HUES48 (cell line): ENCODE measurements around the gene STAT6.
"Not testable (repeated sequence)": the region's sequence is repeated elsewhere in the genome, so short reads cannot be mapped to it uniquely, and the experiment has no call there.

Experiments used
- H3K27ac ChIP-seq: one replicate; pipeline ENCODE4 v1.7.0; 2013; ENCODE audit warnings: low read depth, low read length, inconsistent platforms
- H3K27me3 ChIP-seq: 2 replicates; pipeline ENCODE4 v1.6.1; 2013; ENCODE audit warnings: mild to moderate bottlenecking, low read length; ENCODE audit not compliant: control insufficient read depth, insufficient read depth
- H3K36me3 ChIP-seq: 2 replicates; pipeline ENCODE4 v1.6.1; 2013; ENCODE audit warnings: low read length; ENCODE audit not compliant: control insufficient read depth, insufficient read depth
- H3K4me1 ChIP-seq: 2 replicates; pipeline ENCODE4 v1.6.1; 2013; ENCODE audit warnings: mild to moderate bottlenecking, low read length; ENCODE audit not compliant: control insufficient read depth, insufficient read depth
- H3K4me3 ChIP-seq: 2 replicates; pipeline ENCODE4 v1.5.1; 2013; ENCODE audit warnings: mild to moderate bottlenecking, low read depth, low read length
- H3K9ac ChIP-seq: 2 replicates; pipeline ENCODE4 v1.6.1; 2013; ENCODE audit warnings: mild to moderate bottlenecking, low read depth, low read length, moderate library complexity
- H3K9me3 ChIP-seq: 2 replicates; pipeline ENCODE4 v1.6.1; 2013; ENCODE audit warnings: low read length; ENCODE audit not compliant: control insufficient read depth, insufficient read depth

The STAT6 gene

GRCh38 chr12:57123813-57124212 lies 12.7 kb upstream of the STAT6 start:
- H3K9me3 ChIP-seq = no peaks in the 10 kb centered on the region
- no peak overlapping the region for H3K4me3 ChIP-seq
- H3K36me3 ChIP-seq = no peaks in the 10 kb centered on the region
- H3K27me3 ChIP-seq = no peaks in the 10 kb centered on the region
- no peak overlapping the region for H3K27ac ChIP-seq
- peaks cover 9% of the 10 kb centered on the region for H3K4me1 ChIP-seq
- no peak overlapping the region for H3K9ac ChIP-seq

GRCh38 chr12:57120718-57121117 lies 9.6 kb upstream of the STAT6 start:
- H3K4me3 ChIP-seq, H3K36me3 ChIP-seq, H3K9ac ChIP-seq: not testable (repeated sequence)

GRCh38 chr12:57119294-57120085 lies 8.3 kb upstream of the STAT6 start:
- no peak overlapping the region for H3K9ac ChIP-seq
- no peaks in the 10 kb centered on the region for H3K9me3 ChIP-seq
- H3K4me3 ChIP-seq = no peak overlapping the region
- H3K4me1 ChIP-seq = peaks cover 1% of the 10 kb centered on the region; the same call in 1 of the 2 replicates
- no peak overlapping the region for H3K27ac ChIP-seq
- H3K27me3 ChIP-seq = no peaks in the 10 kb centered on the region; the same call in 1 of the 2 replicates
- no peaks in the 10 kb centered on the region for H3K36me3 ChIP-seq

More at GRCh38 chr12:57120718-57121117, 9.6 kb upstream of the STAT6 start:
- H3K27me3 ChIP-seq, H3K9me3 ChIP-seq, H3K4me1 ChIP-seq, H3K27ac ChIP-seq: not testable (repeated sequence)

GRCh38 chr12:57118711-57119271 lies 7.6 kb upstream of the STAT6 start:
- no peak overlapping the region for H3K4me3 ChIP-seq
- no peaks in the 10 kb centered on the region for H3K4me1 ChIP-seq
- no peak overlapping the region for H3K27ac ChIP-seq
- no peaks in the 10 kb centered on the region; the same call in 1 of the 2 replicates for H3K27me3 ChIP-seq
- H3K9me3 ChIP-seq = no peaks in the 10 kb centered on the region
- H3K9ac ChIP-seq = no peak overlapping the region
- no peaks in the 10 kb centered on the region for H3K36me3 ChIP-seq

- Histone ChIP-seq H3K27me3 (no peaks in the 10 kb centered on the region; the same call in 1 of the 2 replicates), H3K4me3 (no peak overlapping the region), H3K9me3 (no peaks in the 10 kb centered on the region), H3K4me1 (peaks cover 4% of the 10 kb centered on the region), H3K36me3 (no peaks in the 10 kb centered on the region), H3K27ac (no peak overlapping the region), H3K9ac (no peak overlapping the region)
Measured at GRCh38 chr12:57116580-57117281, 5.6 kb upstream of the STAT6 start.

GRCh38 chr12:57112492-57113294 lies 1.5 kb upstream of the STAT6 start:
- H3K4me1 ChIP-seq = peaks cover 26% of the 10 kb centered on the region
- no peak overlapping the region for H3K9ac ChIP-seq
- H3K9me3 ChIP-seq = no peaks in the 10 kb centered on the region
- H3K27ac ChIP-seq = no peak overlapping the region
- no peaks in the 10 kb centered on the region for H3K36me3 ChIP-seq
- H3K27me3 ChIP-seq = no peaks in the 10 kb centered on the region; the same call in 1 of the 2 replicates
- H3K4me3 ChIP-seq = peak overlapping the region; percentile 55; the same call in 1 of the 2 replicates

- Histone ChIP-seq H3K4me3 (peak overlapping the region; percentile 55), H3K27me3 (no peaks in the 10 kb centered on the region), H3K9ac (peak overlapping the region; percentile 62; the same call in 1 of the 2 replicates), H3K27ac (peak overlapping the region; percentile 96), H3K9me3 (no peaks in the 10 kb centered on the region), H3K36me3 (peaks cover 13% of the 10 kb centered on the region; the same call in 1 of the 2 replicates), H3K4me1 (peaks cover 26% of the 10 kb centered on the region)
Measured at GRCh38 chr12:57110104-57111030, 795 bp downstream of the STAT6 start.

- Histone ChIP-seq H3K4me3 (peak overlapping the region; percentile 55; the same call in 1 of the 2 replicates), H3K27ac (peak overlapping the region; percentile 96), H3K4me1 (peaks cover 26% of the 10 kb centered on the region), H3K9ac (no peak overlapping the region), H3K27me3 (no peaks in the 10 kb centered on the region), H3K36me3 (peaks cover 18% of the 10 kb centered on the region; the same call in 1 of the 2 replicates), H3K9me3 (no peaks in the 10 kb centered on the region)
Measured at GRCh38 chr12:57109207-57110103, 1.7 kb downstream of the STAT6 start.

- H3K9ac ChIP-seq = no peak overlapping the region
- H3K27ac ChIP-seq = no peak overlapping the region
- H3K4me1 ChIP-seq = peaks cover 26% of the 10 kb centered on the region
- H3K36me3 ChIP-seq = peaks cover 24% of the 10 kb centered on the region
- no peaks in the 10 kb centered on the region for H3K27me3 ChIP-seq
- no peaks in the 10 kb centered on the region for H3K9me3 ChIP-seq
- H3K4me3 ChIP-seq = no peak overlapping the region
Measured at GRCh38 chr12:57107456-57108155, 3.6 kb downstream of the STAT6 start.
